A549 (cell line): ENCODE measurements around the gene ASGR1.

ENCODE experiments used
- CHD2 ChIP-seq: fragments of 150-350 bp; IDR thresholded peaks from 2 replicates; pipeline ENCODE4 v1.6.1; 2014; ENCODE audit warnings: low read length; ENCODE audit not compliant: partially characterized antibody
- CHD4 ChIP-seq: fragments of 200-600 bp; sonication (generic); IDR thresholded peaks from 2 replicates; pipeline ENCODE4 v1.6.1; 2016; ENCODE audit warnings: antibody characterized with exemption, mild to moderate bottlenecking, borderline replicate concordance
- ESRRA ChIP-seq: fragments of 150-350 bp; IDR thresholded peaks from 2 replicates; pipeline ENCODE4 v1.6.1; 2014; ENCODE audit warnings: mild to moderate bottlenecking, low read length, borderline replicate concordance
- MAZ ChIP-seq: fragments of 150-350 bp; IDR thresholded peaks from 2 replicates; pipeline ENCODE4 v1.6.1; 2014; ENCODE audit warnings: antibody characterized with exemption, low read depth, low read length, borderline replicate concordance
- MYC ChIP-seq: IDR thresholded peaks from 2 replicates; pipeline ENCODE4 v1.6.1; 2012; ENCODE audit warnings: mild to moderate bottlenecking, inconsistent platforms, low read length, improper control_type of control experiment, borderline replicate concordance
- POLR2A ChIP-seq: IDR thresholded peaks from 2 replicates; pipeline ENCODE4 v1.6.1; 2012; ENCODE audit warnings: mild to moderate bottlenecking, low read length
- RFX5 ChIP-seq: fragments of 450-650 bp; IDR thresholded peaks from 2 replicates; pipeline ENCODE4 v1.7.1; 2014; ENCODE audit warnings: antibody characterized with exemption, mild to moderate bottlenecking, moderate library complexity
- RNF2 ChIP-seq: fragments of 200-600 bp; sonication (generic); IDR thresholded peaks from 2 replicates; pipeline ENCODE4 v1.6.1; 2016; ENCODE audit warnings: low read depth, mild to moderate bottlenecking, antibody characterized with exemption, moderate library complexity, borderline replicate concordance
- SMC3 ChIP-seq: fragments of >200 bp; sonication (Bioruptor Twin); formaldehyde crosslinking; IDR thresholded peaks from 3 replicates; pipeline ENCODE4 v1.6.1; 2018; ENCODE audit warnings: inconsistent platforms
- TFCP2L1 ChIP-seq: fragments of 250-450 bp; sonication (Bioruptor Pico); IDR thresholded peaks from 2 replicates; pipeline ENCODE4 v1.5.0; 2021; ENCODE audit warnings: mild to moderate bottlenecking
- TF ChIP-seq, protein P1 (sequence below): fragments of >200 bp; sonication (Bioruptor Twin); formaldehyde crosslinking; IDR thresholded peaks from 3 replicates; pipeline ENCODE4 v1.5.1; 2016
- TF ChIP-seq, protein P2 (sequence below): fragments of 150-350 bp; IDR thresholded peaks from 2 replicates; pipeline ENCODE4 v1.6.1; 2014; ENCODE audit warnings: low read depth, mild to moderate bottlenecking, low read length
- TF ChIP-seq, protein P3 (sequence below): fragments of >200 bp; sonication (Bioruptor Twin); formaldehyde crosslinking; IDR thresholded peaks from 3 replicates; pipeline ENCODE4 v1.6.1; 2016

GRCh38 chr17:7211491-7212273 is 32.5 kb upstream of the ASGR1 start:
- TF ChIP-seq, protein P1, sequence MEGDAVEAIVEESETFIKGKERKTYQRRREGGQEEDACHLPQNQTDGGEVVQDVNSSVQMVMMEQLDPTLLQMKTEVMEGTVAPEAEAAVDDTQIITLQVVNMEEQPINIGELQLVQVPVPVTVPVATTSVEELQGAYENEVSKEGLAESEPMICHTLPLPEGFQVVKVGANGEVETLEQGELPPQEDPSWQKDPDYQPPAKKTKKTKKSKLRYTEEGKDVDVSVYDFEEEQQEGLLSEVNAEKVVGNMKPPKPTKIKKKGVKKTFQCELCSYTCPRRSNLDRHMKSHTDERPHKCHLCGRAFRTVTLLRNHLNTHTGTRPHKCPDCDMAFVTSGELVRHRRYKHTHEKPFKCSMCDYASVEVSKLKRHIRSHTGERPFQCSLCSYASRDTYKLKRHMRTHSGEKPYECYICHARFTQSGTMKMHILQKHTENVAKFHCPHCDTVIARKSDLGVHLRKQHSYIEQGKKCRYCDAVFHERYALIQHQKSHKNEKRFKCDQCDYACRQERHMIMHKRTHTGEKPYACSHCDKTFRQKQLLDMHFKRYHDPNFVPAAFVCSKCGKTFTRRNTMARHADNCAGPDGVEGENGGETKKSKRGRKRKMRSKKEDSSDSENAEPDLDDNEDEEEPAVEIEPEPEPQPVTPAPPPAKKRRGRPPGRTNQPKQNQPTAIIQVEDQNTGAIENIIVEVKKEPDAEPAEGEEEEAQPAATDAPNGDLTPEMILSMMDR, result no peak
- TF ChIP-seq POLR2A (no peak), RNF2 (no peak), ESRRA (no peak), RFX5 (no peak), MYC (no peak), SMC3 (no peak), CHD2 (no peak), CHD4 (no peak), TFCP2L1 (no peak), MAZ (no peak)
- TF ChIP-seq, protein P2, sequence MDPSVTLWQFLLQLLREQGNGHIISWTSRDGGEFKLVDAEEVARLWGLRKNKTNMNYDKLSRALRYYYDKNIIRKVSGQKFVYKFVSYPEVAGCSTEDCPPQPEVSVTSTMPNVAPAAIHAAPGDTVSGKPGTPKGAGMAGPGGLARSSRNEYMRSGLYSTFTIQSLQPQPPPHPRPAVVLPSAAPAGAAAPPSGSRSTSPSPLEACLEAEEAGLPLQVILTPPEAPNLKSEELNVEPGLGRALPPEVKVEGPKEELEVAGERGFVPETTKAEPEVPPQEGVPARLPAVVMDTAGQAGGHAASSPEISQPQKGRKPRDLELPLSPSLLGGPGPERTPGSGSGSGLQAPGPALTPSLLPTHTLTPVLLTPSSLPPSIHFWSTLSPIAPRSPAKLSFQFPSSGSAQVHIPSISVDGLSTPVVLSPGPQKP, result no peak
- TF ChIP-seq, protein P3, sequence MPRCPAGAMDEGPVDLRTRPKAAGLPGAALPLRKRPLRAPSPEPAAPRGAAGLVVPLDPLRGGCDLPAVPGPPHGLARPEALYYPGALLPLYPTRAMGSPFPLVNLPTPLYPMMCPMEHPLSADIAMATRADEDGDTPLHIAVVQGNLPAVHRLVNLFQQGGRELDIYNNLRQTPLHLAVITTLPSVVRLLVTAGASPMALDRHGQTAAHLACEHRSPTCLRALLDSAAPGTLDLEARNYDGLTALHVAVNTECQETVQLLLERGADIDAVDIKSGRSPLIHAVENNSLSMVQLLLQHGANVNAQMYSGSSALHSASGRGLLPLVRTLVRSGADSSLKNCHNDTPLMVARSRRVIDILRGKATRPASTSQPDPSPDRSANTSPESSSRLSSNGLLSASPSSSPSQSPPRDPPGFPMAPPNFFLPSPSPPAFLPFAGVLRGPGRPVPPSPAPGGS, result no peak
